Measurements from ENCODE around the gene FAM20C. TPM values are rescaled to one million over a fixed set of nuclear protein-coding genes. Genes with fewer than 3 reads are reported as not detected.
"Not testable (repeated sequence)": the region's sequence is repeated elsewhere in the genome, so short reads cannot be mapped to it uniquely, and the experiment has no call there.

FAM20C gene
- total RNA-seq, 1 experiment from 2014 or later = 62.6 TPM

DNA sequence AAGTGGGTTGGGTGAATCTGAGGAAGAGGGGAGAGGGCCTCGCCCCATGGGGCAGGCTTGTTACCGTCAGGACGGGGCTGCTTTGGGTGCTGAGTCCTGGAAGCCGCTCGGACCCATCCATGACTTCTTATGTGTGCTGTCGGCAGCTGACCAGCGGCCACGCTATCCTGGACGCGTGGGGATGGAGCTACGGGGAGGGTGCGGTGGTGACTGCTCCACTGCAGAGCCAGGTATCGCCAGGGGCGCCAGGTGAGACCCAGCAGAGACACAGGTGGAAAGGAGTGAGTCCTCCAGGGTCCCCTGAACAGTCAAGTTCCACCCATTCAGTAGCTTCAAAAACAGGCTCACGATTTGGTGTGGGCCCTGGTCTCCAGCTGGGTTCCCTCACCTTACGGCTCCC is 10.6 kb upstream of the FAM20C start:
- H4K91ac ChIP-seq (ENCODE audit: insufficient read length, low read depth, low read length) = no peak overlapping the region
- WGBS (ENCODE audit: extremely low coverage, insufficient read length, low lambda C conversion rate) = no CpG with 5 or more reads among the region's 16 CpGs

GRCh38 chr7:182502-182901 is 9.9 kb upstream of the FAM20C start:
- not testable (repeated sequence) for H3K36me3 Mint-ChIP-seq (ENCODE audit: insufficient read depth in 1 of 3, low read depth in 3 of 3); H4K8ac ChIP-seq (replicated peaks; ENCODE audit: insufficient read length, low read depth, low read length); H3K4me2 ChIP-seq (ENCODE audit: insufficient read depth, insufficient read length, low read length); H3K56ac ChIP-seq (ENCODE audit: insufficient read length, low read depth, low read length); H3K23me2 ChIP-seq (ENCODE audit: insufficient read length, low read depth, low read length, poor library complexity, severe bottlenecking); H4K5ac ChIP-seq (ENCODE audit: insufficient read length, low read depth, low read length); H3K9me3 Mint-ChIP-seq; H2AFZ ChIP-seq (ENCODE audit: low read length); H3K27me3 ChIP-seq (ENCODE audit: insufficient read depth, low read length); H3K79me1 ChIP-seq (ENCODE audit: insufficient read depth, low read depth, low read length, poor library complexity, severe bottlenecking); H3K27ac Mint-ChIP-seq; H2BK20ac ChIP-seq (ENCODE audit: low read depth, low read length, poor library complexity, severe bottlenecking); H3K4me1 ChIP-seq (ENCODE audit: insufficient read depth, low read length); H3K14ac ChIP-seq (ENCODE audit: insufficient read depth, low read length); H2AK5ac ChIP-seq (ENCODE audit: insufficient read length, low read length); DNase-seq; H2BK12ac ChIP-seq (ENCODE audit: insufficient read length, low read depth, low read length); H3K18ac ChIP-seq (ENCODE audit: insufficient read length, low read depth, low read length); H3K9me3 ChIP-seq (ENCODE audit: control insufficient read depth, low read depth, low read length); H3K27ac ChIP-seq (ENCODE audit: insufficient read length, low read depth, low read length); H3K9ac ChIP-seq (ENCODE audit: extremely low read depth, insufficient read length, low read length); H4K20me1 ChIP-seq (ENCODE audit: control insufficient read depth, insufficient read depth, insufficient read length); H2BK5ac ChIP-seq (ENCODE audit: insufficient read length, low read length); H4K91ac ChIP-seq (ENCODE audit: insufficient read length, low read depth, low read length); H3K23ac ChIP-seq (ENCODE audit: insufficient read length, low read depth, low read length); H2BK120ac ChIP-seq (ENCODE audit: low read depth, low read length, poor library complexity, severe bottlenecking); H3K79me2 ChIP-seq (ENCODE audit: insufficient read depth, low read length); H2BK15ac ChIP-seq (ENCODE audit: low read depth, low read length); H3K4ac ChIP-seq (ENCODE audit: low read depth, low read length); H3T11ph ChIP-seq (ENCODE audit: low read length); H3K4me3 Mint-ChIP-seq
- peaks cover 17 to 18% of the 10 kb centered on the region in 2 experiments for H3K4me1 Mint-ChIP-seq
- no CpG with 5 or more reads among the region's 11 CpGs for WGBS (ENCODE audit: extremely low coverage, insufficient read length, low lambda C conversion rate)
- H3K27me3 Mint-ChIP-seq (ENCODE audit: low read depth) = peaks cover 18% of the 10 kb centered on the region

More for the DNA sequence above, 10.6 kb upstream of the FAM20C start:
- Histone ChIP-seq H4K8ac (replicated peaks; ENCODE audit: insufficient read length, low read depth, low read length) (no peak overlapping the region), H4K5ac (ENCODE audit: insufficient read length, low read depth, low read length) (no peak overlapping the region), H3K4ac (ENCODE audit: low read depth, low read length) (no peak overlapping the region), H3K56ac (ENCODE audit: insufficient read length, low read depth, low read length) (no peak overlapping the region), H3K79me2 (ENCODE audit: insufficient read depth, low read length) (no peaks in the 10 kb centered on the region), H3T11ph (ENCODE audit: low read length) (no peak overlapping the region), H3K27ac (ENCODE audit: insufficient read length, low read depth, low read length) (no peak overlapping the region), H2AFZ (ENCODE audit: low read length) (no peak overlapping the region), H2AK5ac (ENCODE audit: insufficient read length, low read length) (no peak overlapping the region), H3K18ac (ENCODE audit: insufficient read length, low read depth, low read length) (no peak overlapping the region), H2BK5ac (ENCODE audit: insufficient read length, low read length) (no peak overlapping the region), H3K9me3 (ENCODE audit: control insufficient read depth, low read depth, low read length) (no peaks in the 10 kb centered on the region), H3K23ac (ENCODE audit: insufficient read length, low read depth, low read length) (no peak overlapping the region), H3K79me1 (ENCODE audit: insufficient read depth, low read depth, low read length, poor library complexity, severe bottlenecking) (no peaks in the 10 kb centered on the region), H3K14ac (ENCODE audit: insufficient read depth, low read length) (no peak overlapping the region), H2BK12ac (ENCODE audit: insufficient read length, low read depth, low read length) (no peak overlapping the region), H2BK20ac (ENCODE audit: low read depth, low read length, poor library complexity, severe bottlenecking) (no peak overlapping the region), H3K9ac (ENCODE audit: extremely low read depth, insufficient read length, low read length) (no peak overlapping the region), H4K20me1 (ENCODE audit: control insufficient read depth, insufficient read depth, insufficient read length) (no peaks in the 10 kb centered on the region), H3K4me2 (ENCODE audit: insufficient read depth, insufficient read length, low read length) (no peak overlapping the region), H3K4me1 (ENCODE audit: insufficient read depth, low read length) (no peaks in the 10 kb centered on the region), H2BK15ac (ENCODE audit: low read depth, low read length) (no peak overlapping the region), H3K27me3 (ENCODE audit: insufficient read depth, low read length) (no peaks in the 10 kb centered on the region), H3K23me2 (ENCODE audit: insufficient read length, low read depth, low read length, poor library complexity, severe bottlenecking) (no peaks in the 10 kb centered on the region), H2BK120ac (ENCODE audit: low read depth, low read length, poor library complexity, severe bottlenecking) (no peak overlapping the region)
- H3K4me3 Mint-ChIP-seq = no peak overlapping the region
- peaks cover 13% of the 10 kb centered on the region in 2 experiments for H3K4me1 Mint-ChIP-seq
- no peak for DNase-seq
- H3K27me3 Mint-ChIP-seq (ENCODE audit: low read depth) = peaks cover 18% of the 10 kb centered on the region
- no peaks in the 10 kb centered on the region for H3K36me3 Mint-ChIP-seq (ENCODE audit: insufficient read depth in 1 of 3, low read depth in 3 of 3)
- no peaks in the 10 kb centered on the region for H3K9me3 Mint-ChIP-seq
- H3K27ac Mint-ChIP-seq = no peak overlapping the region; a peak in 1 of 7 replicates
- TF ChIP-seq CTCF (conservative IDR thresholded peaks at IDR 0.05) = no peak
